ENCODE results near the gene LPP.

Gene LPP

GRCh38 chr3:188662214-188662613 is 508.3 kb downstream of the LPP start:
- no peak for DNase-seq (ENCODE audit: low read depth, low spot score)
- TF ChIP-seq FOXP2 (optimal IDR thresholded peaks at IDR 0.05; ENCODE audit: control extremely low read depth, extremely low read length, insufficient read depth) (no peak), POLR2AphosphoS5 (IDR thresholded peaks at IDR 0.05; ENCODE audit: borderline replicate concordance, low read depth, low read length) (no peak), EZH2 (IDR thresholded peaks at IDR 0.05) (no peak)
- Histone ChIP-seq H3K36me3 (ENCODE audit: insufficient read depth, low read length) (no peaks in the 10 kb centered on the region), H3K9ac (ENCODE audit: insufficient read length) (no peak overlapping the region), H3K4me3 (no peak overlapping the region), H3K9me3 (ENCODE audit: low read depth, low read length) (no peaks in the 10 kb centered on the region), H3K27ac (no peak overlapping the region)

- no peak for DNase-seq (ENCODE audit: low read depth, low spot score)
- Histone ChIP-seq H3K27ac (no peak overlapping the region), H3K9me3 (ENCODE audit: low read depth, low read length) (no peaks in the 10 kb centered on the region), H3K36me3 (ENCODE audit: insufficient read depth, low read length) (no peaks in the 10 kb centered on the region), H3K4me3 (no peak overlapping the region), H3K9ac (ENCODE audit: insufficient read length) (no peak overlapping the region)
- TF ChIP-seq FOXP2 (optimal IDR thresholded peaks at IDR 0.05; ENCODE audit: control extremely low read depth, extremely low read length, insufficient read depth) (no peak), POLR2AphosphoS5 (IDR thresholded peaks at IDR 0.05; ENCODE audit: borderline replicate concordance, low read depth, low read length) (no peak), EZH2 (IDR thresholded peaks at IDR 0.05) (no peak)
Measured at GRCh38 chr3:188662795-188663194, 508.8 kb downstream of the LPP start.

GRCh38 chr3:188663839-188664238 is 509.9 kb downstream of the LPP start:
- Histone ChIP-seq H3K9me3 (ENCODE audit: low read depth, low read length) (no peaks in the 10 kb centered on the region), H3K36me3 (ENCODE audit: insufficient read depth, low read length) (no peaks in the 10 kb centered on the region), H3K4me3 (no peak overlapping the region), H3K9ac (ENCODE audit: insufficient read length) (no peak overlapping the region), H3K27ac (no peak overlapping the region)
- TF ChIP-seq FOXP2 (optimal IDR thresholded peaks at IDR 0.05; ENCODE audit: control extremely low read depth, extremely low read length, insufficient read depth) = no peak
- TF ChIP-seq POLR2AphosphoS5 (IDR thresholded peaks at IDR 0.05; ENCODE audit: borderline replicate concordance, low read depth, low read length) = no peak
- TF ChIP-seq EZH2 (IDR thresholded peaks at IDR 0.05) = no peak
- no peak for DNase-seq (ENCODE audit: low read depth, low spot score)

- H3K9me3 ChIP-seq (ENCODE audit: low read depth, low read length) = no peaks in the 10 kb centered on the region
- no peak overlapping the region for H3K9ac ChIP-seq (ENCODE audit: insufficient read length)
- no peak for TF ChIP-seq FOXP2 (optimal IDR thresholded peaks at IDR 0.05; ENCODE audit: control extremely low read depth, extremely low read length, insufficient read depth)
- TF ChIP-seq POLR2AphosphoS5 (IDR thresholded peaks at IDR 0.05; ENCODE audit: borderline replicate concordance, low read depth, low read length) = no peak
- TF ChIP-seq EZH2 (IDR thresholded peaks at IDR 0.05) = no peak
- no peaks in the 10 kb centered on the region for H3K36me3 ChIP-seq (ENCODE audit: insufficient read depth, low read length)
- no peak overlapping the region for H3K27ac ChIP-seq
- DNase-seq (ENCODE audit: low read depth, low spot score) = no peak
- no peak overlapping the region for H3K4me3 ChIP-seq
Measured at GRCh38 chr3:188664795-188665194, 510.8 kb downstream of the LPP start.

- no peaks in the 10 kb centered on the region for H3K9me3 ChIP-seq (ENCODE audit: low read depth, low read length)
- no peak overlapping the region for H3K4me3 ChIP-seq
- no peak for DNase-seq (ENCODE audit: low read depth, low spot score)
- H3K27ac ChIP-seq = no peak overlapping the region
- no peak overlapping the region for H3K9ac ChIP-seq (ENCODE audit: insufficient read length)
- H3K36me3 ChIP-seq (ENCODE audit: insufficient read depth, low read length) = no peaks in the 10 kb centered on the region
- TF ChIP-seq EZH2 (IDR thresholded peaks at IDR 0.05) (no peak), POLR2AphosphoS5 (IDR thresholded peaks at IDR 0.05; ENCODE audit: borderline replicate concordance, low read depth, low read length) (no peak), FOXP2 (optimal IDR thresholded peaks at IDR 0.05; ENCODE audit: control extremely low read depth, extremely low read length, insufficient read depth) (no peak)
Measured at GRCh38 chr3:188667926-188668325, 514.0 kb downstream of the LPP start.

- Histone ChIP-seq H3K9ac (ENCODE audit: insufficient read length) (no peak overlapping the region), H3K27ac (no peak overlapping the region), H3K36me3 (ENCODE audit: insufficient read depth, low read length) (no peaks in the 10 kb centered on the region), H3K9me3 (ENCODE audit: low read depth, low read length) (no peaks in the 10 kb centered on the region), H3K4me3 (no peak overlapping the region)
- no peak for DNase-seq (ENCODE audit: low read depth, low spot score)
- TF ChIP-seq POLR2AphosphoS5 (IDR thresholded peaks at IDR 0.05; ENCODE audit: borderline replicate concordance, low read depth, low read length) (no peak), EZH2 (IDR thresholded peaks at IDR 0.05) (no peak), FOXP2 (optimal IDR thresholded peaks at IDR 0.05; ENCODE audit: control extremely low read depth, extremely low read length, insufficient read depth) (no peak)
Measured at GRCh38 chr3:188670446-188670845, 516.5 kb downstream of the LPP start.

- no peak for DNase-seq (ENCODE audit: low read depth, low spot score)
- H3K9me3 ChIP-seq (ENCODE audit: low read depth, low read length) = no peaks in the 10 kb centered on the region
- no peak for TF ChIP-seq EZH2 (IDR thresholded peaks at IDR 0.05)
- no peak for TF ChIP-seq FOXP2 (optimal IDR thresholded peaks at IDR 0.05; ENCODE audit: control extremely low read depth, extremely low read length, insufficient read depth)
- TF ChIP-seq POLR2AphosphoS5 (IDR thresholded peaks at IDR 0.05; ENCODE audit: borderline replicate concordance, low read depth, low read length) = no peak
- no peak overlapping the region for H3K4me3 ChIP-seq
- H3K27ac ChIP-seq = no peak overlapping the region
- H3K36me3 ChIP-seq (ENCODE audit: insufficient read depth, low read length) = no peaks in the 10 kb centered on the region
- H3K9ac ChIP-seq (ENCODE audit: insufficient read length) = no peak overlapping the region
Measured at GRCh38 chr3:188671971-188672370, 518.0 kb downstream of the LPP start.

- no peaks in the 10 kb centered on the region for H3K9me3 ChIP-seq (ENCODE audit: low read depth, low read length)
- no peak overlapping the region for H3K4me3 ChIP-seq
- DNase-seq (ENCODE audit: low read depth, low spot score) = no peak
- H3K36me3 ChIP-seq (ENCODE audit: insufficient read depth, low read length) = no peaks in the 10 kb centered on the region
- no peak overlapping the region for H3K27ac ChIP-seq
- TF ChIP-seq FOXP2 (optimal IDR thresholded peaks at IDR 0.05; ENCODE audit: control extremely low read depth, extremely low read length, insufficient read depth) (no peak), EZH2 (IDR thresholded peaks at IDR 0.05) (no peak), POLR2AphosphoS5 (IDR thresholded peaks at IDR 0.05; ENCODE audit: borderline replicate concordance, low read depth, low read length) (no peak)
- H3K9ac ChIP-seq (ENCODE audit: insufficient read length) = no peak overlapping the region
Measured at GRCh38 chr3:188672840-188673239, 518.9 kb downstream of the LPP start.

GRCh38 chr3:188673646-188674186 is 519.8 kb downstream of the LPP start:
- Histone ChIP-seq H3K4me3 (no peak overlapping the region), H3K27ac (peak overlapping the region; percentile 15; the same call in 1 of the 2 replicates)

More at GRCh38 chr3:188673646-188674186, 519.8 kb downstream of the LPP start:
- TF ChIP-seq POLR2AphosphoS5 (IDR thresholded peaks at IDR 0.05; ENCODE audit: borderline replicate concordance, low read depth, low read length) (no peak), EZH2 (IDR thresholded peaks at IDR 0.05) (no peak), FOXP2 (optimal IDR thresholded peaks at IDR 0.05; ENCODE audit: control extremely low read depth, extremely low read length, insufficient read depth) (no peak)
- H3K9me3 ChIP-seq (ENCODE audit: low read depth, low read length) = no peaks in the 10 kb centered on the region
- H3K9ac ChIP-seq (ENCODE audit: insufficient read length) = no peak overlapping the region
- no peaks in the 10 kb centered on the region for H3K36me3 ChIP-seq (ENCODE audit: insufficient read depth, low read length)
- DNase-seq (ENCODE audit: low read depth, low spot score) = peak; percentile 68

All from SK-N-MC (cell line).